ENCODE data around the gene TMEM63A.

The TMEM63A gene

GRCh38 chr1:225872075-225872430 is 10.1 kb downstream of the TMEM63A start:
- TF ChIP-seq FOXK2 (IDR thresholded peaks at IDR 0.05): no peak
- ChIA-PET CTCF (no interaction called here), POLR2A (interaction anchor here (4.5 kb wide), 1 partner anchor 10 kb away, joined by 21 read pairs; the partner anchor contains the start of gene TMEM63A)
- no peak for DNase-seq (ENCODE audit: extremely low spot score)

GRCh38 chr1:225871359-225872074 is 10.7 kb downstream of the TMEM63A start:
- DNase-seq (ENCODE audit: extremely low spot score): no peak
- ChIA-PET POLR2A (interaction anchor here (1.8 to 4.5 kb wide), 2 partner anchors 11 to 52 kb away, joined by 6 to 21 read pairs; partner anchors contain the start of genes PYCR2 and TMEM63A), CTCF (interaction anchor here (1.0 to 1.9 kb wide), 2 partner anchors 10 to 12 kb away, joined by 4 read pairs; no protein-coding TSS in a partner anchor)
- TF ChIP-seq ARNT (IDR thresholded peaks at IDR 0.05) (no peak), FOXA1 (IDR thresholded peaks at IDR 0.05) (no peak), L3MBTL2 (conservative IDR thresholded peaks at IDR 0.05) (no peak), FOXM1 (IDR thresholded peaks at IDR 0.05; ENCODE audit: borderline replicate concordance) (no peak), TARDBP (IDR thresholded peaks at IDR 0.05) (no peak), HDGF (IDR thresholded peaks at IDR 0.05; ENCODE audit: borderline replicate concordance) (no peak), CTBP1 (IDR thresholded peaks at IDR 0.05; ENCODE audit: borderline replicate concordance) (no peak), SUZ12 (IDR thresholded peaks at IDR 0.05) (no peak), PKNOX1 (IDR thresholded peaks at IDR 0.05) (no peak), NFRKB (IDR thresholded peaks at IDR 0.05) (no peak), SP1 (IDR thresholded peaks at IDR 0.05) (no peak), ELF4 (IDR thresholded peaks at IDR 0.05) (no peak), ZNF384 (IDR thresholded peaks at IDR 0.05) (no peak), FOXK2 (IDR thresholded peaks at IDR 0.05) (no peak)

DNA sequence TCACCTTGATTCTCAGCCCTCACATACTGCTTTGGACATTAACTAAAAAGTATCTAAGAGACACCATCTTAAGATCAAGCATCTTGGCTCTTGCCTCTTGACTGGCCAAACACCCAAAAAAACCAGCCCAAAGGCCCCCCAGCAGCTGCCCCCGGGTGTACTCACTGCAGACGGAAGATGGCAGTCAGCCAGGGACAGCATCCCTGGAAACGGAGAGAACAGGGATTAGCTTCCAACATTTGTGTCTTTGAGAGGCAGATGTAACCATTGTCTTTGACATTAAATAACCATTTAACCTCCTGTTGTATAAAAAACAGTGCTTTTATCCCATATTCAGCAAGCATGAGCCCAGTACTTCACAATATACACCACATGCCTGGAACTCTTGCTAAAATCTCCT is 11.3 kb downstream of the TMEM63A start:
- DNase-seq (ENCODE audit: extremely low spot score): no peak
- ChIA-PET CTCF (interaction anchor here (0.9 to 1.9 kb wide), 3 partner anchors 10 to 60 kb away, joined by 4 read pairs; no protein-coding TSS in a partner anchor), POLR2A (interaction anchor here (0.9 to 4.5 kb wide), 3 partner anchors 10 to 53 kb away, joined by 3 to 21 read pairs (median 6); partner anchors contain the start of genes PYCR2 and TMEM63A)
- TF ChIP-seq FOXM1 (IDR thresholded peaks at IDR 0.05; ENCODE audit: borderline replicate concordance) (no peak), NFRKB (IDR thresholded peaks at IDR 0.05) (no peak), CTBP1 (IDR thresholded peaks at IDR 0.05; ENCODE audit: borderline replicate concordance) (no peak), LEF1 (IDR thresholded peaks at IDR 0.05; ENCODE audit: borderline replicate concordance) (no peak), L3MBTL2 (conservative IDR thresholded peaks at IDR 0.05) (no peak), ELF4 (IDR thresholded peaks at IDR 0.05) (no peak), SUZ12 (IDR thresholded peaks at IDR 0.05) (no peak), FOXA1 (IDR thresholded peaks at IDR 0.05) (no peak), FOXK2 (IDR thresholded peaks at IDR 0.05) (no peak)

DNA sequence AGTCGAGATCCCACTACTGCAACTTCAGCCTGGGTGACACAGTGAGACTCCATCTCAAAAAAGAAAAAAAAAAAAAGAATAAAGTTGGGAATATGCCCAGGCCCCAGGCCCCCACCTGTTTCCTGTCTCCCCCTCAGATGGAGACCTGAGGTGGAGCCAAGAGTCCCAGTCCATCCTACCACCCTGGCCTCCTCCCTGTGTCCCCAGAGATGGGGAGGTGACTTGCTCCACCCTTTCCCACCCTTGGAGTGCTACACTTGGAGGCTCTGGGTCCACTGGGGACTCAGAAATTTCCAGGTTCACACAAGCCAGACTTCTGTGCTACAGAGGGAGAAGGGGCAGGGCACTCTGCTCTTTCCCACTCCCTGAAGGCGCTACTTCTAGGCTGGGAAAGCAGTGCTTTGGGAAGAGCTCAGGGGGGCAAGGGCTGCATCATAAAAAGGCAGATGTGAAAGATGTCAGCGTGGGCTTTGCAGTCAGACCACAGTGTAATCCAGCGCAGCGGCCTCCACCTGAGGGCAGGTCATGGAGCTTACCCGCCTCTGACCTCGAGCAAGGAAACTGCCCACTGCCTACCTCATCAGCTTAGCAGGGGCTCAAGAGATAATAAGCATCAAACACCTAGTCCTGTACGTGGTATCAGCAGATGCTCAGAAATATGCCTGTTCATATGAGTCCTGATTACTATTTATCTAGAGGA is 13.4 kb downstream of the TMEM63A start:
- POLR2A ChIA-PET: interaction anchor here (1.1 kb wide), 1 partner anchor 14 kb away, joined by 6 read pairs; the partner anchor contains the start of gene TMEM63A
- CTCF ChIA-PET: no interaction called here
- TF ChIP-seq FOXM1 (IDR thresholded peaks at IDR 0.05; ENCODE audit: borderline replicate concordance): no peak
- no peak for TF ChIP-seq BHLHE40 (IDR thresholded peaks at IDR 0.05; ENCODE audit: borderline replicate concordance)
- no peak for TF ChIP-seq ARNT (IDR thresholded peaks at IDR 0.05)
- TF ChIP-seq HDGF (IDR thresholded peaks at IDR 0.05; ENCODE audit: borderline replicate concordance): 0 out of 2 replicates have a peak, but pooled peaks have one; percentile 44
- TF ChIP-seq TARDBP (IDR thresholded peaks at IDR 0.05): no peak
- TF ChIP-seq ZNF384 (IDR thresholded peaks at IDR 0.05): no peak
- DNase-seq (ENCODE audit: extremely low spot score): no peak

DNA sequence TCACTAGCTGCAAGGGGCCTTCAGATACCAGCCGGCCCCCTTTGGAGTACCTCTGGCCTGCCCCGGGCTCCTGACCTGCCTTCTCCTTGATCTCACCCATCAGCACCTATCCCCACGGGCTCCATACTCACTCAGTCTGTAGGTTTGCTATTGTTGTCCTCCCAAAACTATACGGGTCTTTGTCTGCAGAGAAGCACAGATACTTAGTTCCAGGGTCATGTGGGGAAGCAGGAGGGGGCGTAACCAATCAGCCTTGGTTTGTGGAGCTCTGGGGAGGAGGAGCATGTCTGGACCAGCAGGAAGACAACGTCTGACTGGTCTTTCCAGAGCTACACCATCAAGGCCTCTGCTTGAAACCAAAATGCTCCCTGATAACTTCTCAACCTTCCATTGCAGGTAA is 15.2 kb downstream of the TMEM63A start:
- TF ChIP-seq NFRKB (IDR thresholded peaks at IDR 0.05): no peak
- no peak for TF ChIP-seq HDGF (IDR thresholded peaks at IDR 0.05; ENCODE audit: borderline replicate concordance)
- no peak for TF ChIP-seq BHLHE40 (IDR thresholded peaks at IDR 0.05; ENCODE audit: borderline replicate concordance)
- no peak for TF ChIP-seq FOXK2 (IDR thresholded peaks at IDR 0.05)
- no peak for TF ChIP-seq PKNOX1 (IDR thresholded peaks at IDR 0.05)
- TF ChIP-seq L3MBTL2 (conservative IDR thresholded peaks at IDR 0.05): no peak
- no peak for TF ChIP-seq ELF4 (IDR thresholded peaks at IDR 0.05)
- no peak for TF ChIP-seq LEF1 (IDR thresholded peaks at IDR 0.05; ENCODE audit: borderline replicate concordance)
- no peak for TF ChIP-seq ARNT (IDR thresholded peaks at IDR 0.05)
- no peak for TF ChIP-seq SP1 (IDR thresholded peaks at IDR 0.05)
- TF ChIP-seq ZNF384 (IDR thresholded peaks at IDR 0.05): no peak
- TF ChIP-seq FOXM1 (IDR thresholded peaks at IDR 0.05; ENCODE audit: borderline replicate concordance): no peak
- TF ChIP-seq SUZ12 (IDR thresholded peaks at IDR 0.05): no peak
- TF ChIP-seq FOXA1 (IDR thresholded peaks at IDR 0.05): no peak
- no peak for TF ChIP-seq TARDBP (IDR thresholded peaks at IDR 0.05)
- TF ChIP-seq CTBP1 (IDR thresholded peaks at IDR 0.05; ENCODE audit: borderline replicate concordance): no peak
- ChIA-PET POLR2A (interaction anchor here (1.8 kb wide), 1 partner anchor 15 kb away, joined by 5 read pairs; the partner anchor contains the start of gene TMEM63A), CTCF (no interaction called here)
- no peak for DNase-seq (ENCODE audit: extremely low spot score)

- DNase-seq (ENCODE audit: extremely low spot score): no peak
- ChIA-PET POLR2A (interaction anchor here (0.5 to 1.8 kb wide), 2 partner anchors 16 to 75 kb away, joined by 4 to 5 read pairs; partner anchors contain the start of genes LEFTY2 and TMEM63A), CTCF (no interaction called here)
Observed at GRCh38 chr1:225866061-225866837, 15.9 kb downstream of the TMEM63A start.

More at GRCh38 chr1:225866061-225866837, 15.9 kb downstream of the TMEM63A start:
- no peak for TF ChIP-seq BHLHE40 (IDR thresholded peaks at IDR 0.05; ENCODE audit: borderline replicate concordance)
- no peak for TF ChIP-seq HDGF (IDR thresholded peaks at IDR 0.05; ENCODE audit: borderline replicate concordance)
- no peak for TF ChIP-seq ARNT (IDR thresholded peaks at IDR 0.05)
- TF ChIP-seq TARDBP (IDR thresholded peaks at IDR 0.05): no peak
- TF ChIP-seq LEF1 (IDR thresholded peaks at IDR 0.05; ENCODE audit: borderline replicate concordance): no peak
- no peak for TF ChIP-seq FOXM1 (IDR thresholded peaks at IDR 0.05; ENCODE audit: borderline replicate concordance)
- TF ChIP-seq SUZ12 (IDR thresholded peaks at IDR 0.05): no peak
- TF ChIP-seq ELF4 (IDR thresholded peaks at IDR 0.05): no peak
- no peak for TF ChIP-seq FOXA1 (IDR thresholded peaks at IDR 0.05)

Data from HEK293T (cell line).